Fibroblast of lung (primary cell): ENCODE measurements around the gene FKTN. TPM values are rescaled to one million over a fixed set of nuclear protein-coding genes. Genes with fewer than 3 reads are reported as not detected.

Experiments used
- DNase-seq, 2 donors: peaks; one replicate each; pipeline versions ENCODE4 v3.0.0 to v3.0.0-alpha.2; 2010; ENCODE audit warnings: low read depth in 2 of 2
- H2AFZ ChIP-seq: 2 replicates; pipeline ENCODE4 v1.5.1; 2012; ENCODE audit warnings: low read length, control low read depth, inconsistent platforms
- H3K27ac ChIP-seq: 2 replicates; pipeline ENCODE4 v1.5.1; 2011; ENCODE audit warnings: low read length, control low read depth; ENCODE audit not compliant: insufficient read depth
- H3K27me3 ChIP-seq: 2 replicates; pipeline ENCODE4 v1.5.1; 2011; ENCODE audit warnings: mild to moderate bottlenecking, low read length; ENCODE audit not compliant: control insufficient read depth, insufficient read depth
- H3K36me3 ChIP-seq: 2 replicates; pipeline ENCODE4 v1.5.1; 2011; ENCODE audit warnings: low read length; ENCODE audit not compliant: control insufficient read depth, insufficient read depth
- H3K4me1 ChIP-seq: 2 replicates; pipeline ENCODE4 v1.5.1; 2011; ENCODE audit warnings: low read length; ENCODE audit not compliant: control insufficient read depth, insufficient read depth; ENCODE audit errors: extremely low read depth
- H3K4me2 ChIP-seq: 2 replicates; pipeline ENCODE4 v1.5.1; 2011; ENCODE audit warnings: low read length, control low read depth; ENCODE audit not compliant: insufficient read depth; ENCODE audit errors: extremely low read depth
- H3K4me3 ChIP-seq, 4 experiments: fragments of 200-600 bp in 1 of 4; sonication (generic) in 1 of 4; replicated peaks in 1 of 4; 2 replicates each; pipeline ENCODE4 v1.5.1; 2011 to 2016; ENCODE audit warnings: low read length in 4 of 4, low read depth in 3 of 4, mild to moderate bottlenecking in 3 of 4, control low read depth in 2 of 4, inconsistent platforms in 1 of 4, mixed read lengths in 1 of 4; ENCODE audit not compliant: insufficient read depth in 1 of 4; ENCODE audit errors: control extremely low read depth in 1 of 4
- H3K79me2 ChIP-seq: 2 replicates; pipeline ENCODE4 v1.5.1; 2012; ENCODE audit warnings: mild to moderate bottlenecking, low read length, inconsistent platforms; ENCODE audit not compliant: control insufficient read depth, insufficient read depth
- H3K9ac ChIP-seq: 2 replicates; pipeline ENCODE4 v1.5.1; 2011; ENCODE audit warnings: mild to moderate bottlenecking, low read length, control low read depth; ENCODE audit not compliant: insufficient read depth
- H3K9me3 ChIP-seq: 2 replicates; pipeline ENCODE4 v1.5.1; 2012; ENCODE audit warnings: low read depth, low read length; ENCODE audit not compliant: control insufficient read depth, insufficient read depth
- H4K20me1 ChIP-seq: 2 replicates; pipeline ENCODE4 v1.5.1; 2011; ENCODE audit warnings: low read length; ENCODE audit not compliant: control insufficient read depth, insufficient read depth; ENCODE audit errors: extremely low read depth
- EZH2 ChIP-seq: IDR thresholded peaks from 2 replicates; pipeline ENCODE4 v1.5.1; 2012; ENCODE audit warnings: low read length, control low read depth, mild to moderate bottlenecking; ENCODE audit errors: missing control alignments
- polyA plus RNA-seq, 2 donors: library from polyadenylated mRNA; depleted of rRNA in 1 of 2; stranded (reverse) in 1 of 2; unstranded in 1 of 2; fragments of >200 nt; gene quantifications; 2 replicates each; pipeline ENCODE4 v1.2.1, GENCODE V29; 2011 to 2012; ENCODE audit warnings: missing spikeins in 1 of 2
- total RNA-seq: library from RNA; depleted of rRNA; stranded (reverse); fragments of >200 nt; gene quantifications from 2 replicates; pipeline ENCODE4 v1.2.1, GENCODE V29; 2014
- TF ChIP-seq, protein P1 (sequence below), 2 donors: IDR thresholded peaks in 1 of 2; conservative IDR thresholded peaks in 1 of 2; 1 replicate in 1 of 2; 2 replicates in 1 of 2; pipeline ENCODE4 v1.5.1; 2011 to 2012; ENCODE audit warnings: low read length in 2 of 2, control low read depth in 1 of 2, inconsistent platforms in 1 of 2, low read depth in 1 of 2, mild to moderate bottlenecking in 1 of 2

Gene FKTN
- total and polyA plus RNA-seq, 2 donors (not counting 1 experiment from before 2014, with no cell fraction given): 31.0 to 32.9 TPM

DNA sequence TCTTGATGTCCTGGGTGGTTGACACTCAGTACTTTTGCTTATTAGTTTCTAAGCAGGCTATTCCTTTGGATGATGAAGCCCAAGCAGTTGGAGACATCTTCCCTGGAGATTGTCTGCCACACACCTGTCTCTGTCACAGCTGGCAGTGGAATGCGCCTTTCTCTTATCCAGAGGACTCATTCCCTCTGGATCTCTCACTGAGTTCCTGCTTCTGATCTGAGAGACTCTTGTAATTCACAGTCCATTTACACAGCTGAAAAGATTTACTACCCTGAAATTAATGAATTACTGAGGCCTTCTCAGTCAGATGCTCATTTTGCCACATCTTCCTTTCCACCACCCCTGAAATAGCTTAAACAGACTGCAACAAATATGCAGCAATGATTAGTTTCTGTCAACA is 120.2 kb downstream of the FKTN start:
- no peak for TF ChIP-seq EZH2
- TF ChIP-seq, protein P1, sequence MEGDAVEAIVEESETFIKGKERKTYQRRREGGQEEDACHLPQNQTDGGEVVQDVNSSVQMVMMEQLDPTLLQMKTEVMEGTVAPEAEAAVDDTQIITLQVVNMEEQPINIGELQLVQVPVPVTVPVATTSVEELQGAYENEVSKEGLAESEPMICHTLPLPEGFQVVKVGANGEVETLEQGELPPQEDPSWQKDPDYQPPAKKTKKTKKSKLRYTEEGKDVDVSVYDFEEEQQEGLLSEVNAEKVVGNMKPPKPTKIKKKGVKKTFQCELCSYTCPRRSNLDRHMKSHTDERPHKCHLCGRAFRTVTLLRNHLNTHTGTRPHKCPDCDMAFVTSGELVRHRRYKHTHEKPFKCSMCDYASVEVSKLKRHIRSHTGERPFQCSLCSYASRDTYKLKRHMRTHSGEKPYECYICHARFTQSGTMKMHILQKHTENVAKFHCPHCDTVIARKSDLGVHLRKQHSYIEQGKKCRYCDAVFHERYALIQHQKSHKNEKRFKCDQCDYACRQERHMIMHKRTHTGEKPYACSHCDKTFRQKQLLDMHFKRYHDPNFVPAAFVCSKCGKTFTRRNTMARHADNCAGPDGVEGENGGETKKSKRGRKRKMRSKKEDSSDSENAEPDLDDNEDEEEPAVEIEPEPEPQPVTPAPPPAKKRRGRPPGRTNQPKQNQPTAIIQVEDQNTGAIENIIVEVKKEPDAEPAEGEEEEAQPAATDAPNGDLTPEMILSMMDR (conservative IDR thresholded peaks at IDR 0.05 in 1 of 2, IDR thresholded peaks at IDR 0.05 in 1 of 2; ENCODE audit: low read depth in 1 of 2, low read length in 2 of 2): no peak
- no peaks in the 10 kb centered on the region for H3K9me3 ChIP-seq
- H3K4me2 ChIP-seq: no peak overlapping the region
- H4K20me1 ChIP-seq: no peaks in the 10 kb centered on the region
- no peak for DNase-seq
- H2AFZ ChIP-seq: no peak overlapping the region
- H3K79me2 ChIP-seq: no peaks in the 10 kb centered on the region
- no peak overlapping the region for H3K4me3 ChIP-seq
- no peaks in the 10 kb centered on the region for H3K27me3 ChIP-seq
- no peak overlapping the region for H3K9ac ChIP-seq
- no peaks in the 10 kb centered on the region for H3K4me1 ChIP-seq
- no peaks in the 10 kb centered on the region for H3K36me3 ChIP-seq
- no peak overlapping the region for H3K27ac ChIP-seq

DNA sequence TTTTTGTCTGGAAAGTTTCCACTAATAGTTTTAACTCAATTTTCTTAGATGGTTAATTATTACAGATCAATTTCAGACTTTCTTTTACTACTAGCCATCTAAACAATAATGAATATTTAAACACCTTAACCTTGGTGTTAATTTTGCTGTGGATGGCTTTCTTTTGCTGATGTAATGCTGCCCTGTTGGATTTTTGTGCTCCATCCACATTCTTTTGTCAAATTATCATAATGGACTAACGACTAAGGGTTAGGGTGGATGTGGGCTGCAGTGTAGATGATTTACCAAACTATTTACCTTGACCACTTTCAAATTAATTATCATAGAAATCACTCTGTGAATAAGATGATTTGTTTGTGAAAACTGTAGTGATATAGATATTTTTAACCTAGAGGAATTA is 120.8 kb downstream of the FKTN start:
- no peak for DNase-seq
- TF ChIP-seq EZH2: no peak
- TF ChIP-seq, protein P1 (conservative IDR thresholded peaks at IDR 0.05 in 1 of 2, IDR thresholded peaks at IDR 0.05 in 1 of 2; ENCODE audit: low read depth in 1 of 2, low read length in 2 of 2): no peak
- no peaks in the 10 kb centered on the region for H3K79me2 ChIP-seq
- no peaks in the 10 kb centered on the region for H3K27me3 ChIP-seq
- H3K9ac ChIP-seq: no peak overlapping the region
- H3K9me3 ChIP-seq: no peaks in the 10 kb centered on the region
- H3K36me3 ChIP-seq: no peaks in the 10 kb centered on the region
- H3K4me3 ChIP-seq: no peak overlapping the region
- H3K4me1 ChIP-seq: no peaks in the 10 kb centered on the region
- H2AFZ ChIP-seq: no peak overlapping the region
- no peak overlapping the region for H3K27ac ChIP-seq
- no peak overlapping the region for H3K4me2 ChIP-seq
- H4K20me1 ChIP-seq: no peaks in the 10 kb centered on the region

DNA sequence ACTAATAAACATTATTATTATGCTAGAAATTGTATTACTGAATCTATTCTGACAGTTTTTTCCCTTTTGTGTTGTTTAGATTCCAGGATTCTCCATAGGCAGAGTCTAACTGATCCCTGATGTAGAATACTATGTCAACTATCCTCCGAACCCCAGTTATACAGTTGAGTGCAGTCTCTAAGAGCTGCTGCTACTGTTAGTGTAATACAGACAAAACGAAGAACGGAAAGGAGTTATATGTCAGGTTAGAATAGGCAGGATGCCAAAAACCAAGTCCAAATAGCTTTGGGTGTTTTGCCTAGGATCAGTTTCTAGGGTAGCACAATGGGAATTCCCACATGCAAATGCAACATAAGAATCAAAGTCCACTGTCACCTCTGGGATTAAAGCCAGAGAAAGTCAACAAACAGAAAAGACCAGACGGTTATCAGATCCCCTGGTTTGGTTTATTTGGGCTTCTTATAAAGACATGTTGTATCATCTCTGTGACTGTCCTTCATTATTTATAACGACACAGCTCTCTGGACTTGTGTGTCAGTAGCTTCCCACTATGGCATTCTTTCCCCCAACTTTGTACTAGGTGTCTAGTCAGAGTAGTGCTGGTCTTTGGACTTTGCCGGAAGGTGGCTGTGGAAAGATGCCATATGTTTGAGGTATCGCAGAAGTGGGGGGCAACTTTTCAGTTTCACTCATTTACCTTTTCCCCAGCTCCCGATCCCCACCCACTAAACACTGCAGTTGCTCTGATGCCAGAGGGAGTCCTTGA is 121.5 kb downstream of the FKTN start:
- no peak for DNase-seq
- TF ChIP-seq, protein P1 (conservative IDR thresholded peaks at IDR 0.05 in 1 of 2, IDR thresholded peaks at IDR 0.05 in 1 of 2; ENCODE audit: low read depth in 1 of 2, low read length in 2 of 2): no peak
- no peak for TF ChIP-seq EZH2
- Histone ChIP-seq H4K20me1 (no peaks in the 10 kb centered on the region), H3K36me3 (no peaks in the 10 kb centered on the region), H3K9me3 (no peaks in the 10 kb centered on the region), H3K9ac (no peak overlapping the region), H2AFZ (no peak overlapping the region), H3K4me1 (no peaks in the 10 kb centered on the region), H3K27ac (no peak overlapping the region), H3K27me3 (no peaks in the 10 kb centered on the region), H3K79me2 (no peaks in the 10 kb centered on the region), H3K4me2 (no peak overlapping the region), H3K4me3 (no peak overlapping the region)
